ENCODE data around the gene PRDM16. TPM values are rescaled to one million over a fixed set of nuclear protein-coding genes. Genes with fewer than 3 reads are reported as not detected.

The PRDM16 gene
- total RNA-seq, 1 donor from 2014 or later: 0.43 TPM

GRCh38 chr1:3368711-3369445, 299.9 kb downstream of the PRDM16 start:
- Histone ChIP-seq H3K79me2 (ENCODE audit: insufficient read depth, low read length) (no peaks in the 10 kb centered on the region), H3K36me3 (ENCODE audit: insufficient read depth, low read length) (no peaks in the 10 kb centered on the region), H3K9me3 (ENCODE audit: insufficient read depth, low read depth, low read length) (no peaks in the 10 kb centered on the region), H4K20me1 (ENCODE audit: insufficient read depth, low read length) (peaks cover 6% of the 10 kb centered on the region), H3K4me3 (ENCODE audit: insufficient read depth, low read depth, low read length) (no peak overlapping the region), H3K27me3 (ENCODE audit: insufficient read depth, low read length) (peaks cover 3% of the 10 kb centered on the region), H3K9ac (ENCODE audit: low read length) (peak overlapping the region; percentile 35), H2AFZ (ENCODE audit: low read depth, low read length) (no peak overlapping the region), H3K4me2 (ENCODE audit: low read length) (peak overlapping the region; percentile 74), H3K27ac (ENCODE audit: low read depth, low read length) (peak overlapping the region; percentile 75), H3K4me1 (ENCODE audit: insufficient read depth, low read length) (peaks cover 39% of the 10 kb centered on the region)
- no peak for TF ChIP-seq CTCF (IDR thresholded peaks at IDR 0.05; ENCODE audit: insufficient read depth, low read depth, low read length)
- TF ChIP-seq EZH2 (IDR thresholded peaks at IDR 0.05; ENCODE audit: insufficient read depth, low read length): no peak
- H3K4me1 Mint-ChIP-seq (ENCODE audit: low read depth, unreplicated experiment): peaks cover 5% of the 10 kb centered on the region
- H3K27ac Mint-ChIP-seq (ENCODE audit: unreplicated experiment): no peak overlapping the region
- peaks cover 21% of the 10 kb centered on the region for H3K27me3 Mint-ChIP-seq (ENCODE audit: low read depth, unreplicated experiment)
- no peaks in the 10 kb centered on the region for H3K9me3 Mint-ChIP-seq (ENCODE audit: unreplicated experiment)
- no peaks in the 10 kb centered on the region for H3K36me3 Mint-ChIP-seq (ENCODE audit: low read depth, unreplicated experiment)
- DNase-seq (ENCODE audit: low read depth) (peak; percentile 45), FAIRE-seq (no peak)
- no peak overlapping the region for H3K4me3 Mint-ChIP-seq (ENCODE audit: unreplicated experiment)

GRCh38 chr1:3369446-3370076, 300.6 kb downstream of the PRDM16 start:
- Histone ChIP-seq H3K27ac (ENCODE audit: low read depth, low read length) (peak overlapping the region; percentile 75), H2AFZ (ENCODE audit: low read depth, low read length) (no peak overlapping the region), H3K4me1 (ENCODE audit: insufficient read depth, low read length) (peaks cover 39% of the 10 kb centered on the region), H3K4me2 (ENCODE audit: low read length) (peak overlapping the region; percentile 74), H3K9me3 (ENCODE audit: insufficient read depth, low read depth, low read length) (no peaks in the 10 kb centered on the region), H3K4me3 (ENCODE audit: insufficient read depth, low read depth, low read length) (no peak overlapping the region), H3K79me2 (ENCODE audit: insufficient read depth, low read length) (no peaks in the 10 kb centered on the region), H3K27me3 (ENCODE audit: insufficient read depth, low read length) (no peaks in the 10 kb centered on the region), H3K9ac (ENCODE audit: low read length) (peak overlapping the region; percentile 35), H3K36me3 (ENCODE audit: insufficient read depth, low read length) (no peaks in the 10 kb centered on the region), H4K20me1 (ENCODE audit: insufficient read depth, low read length) (peaks cover 6% of the 10 kb centered on the region)
- no peaks in the 10 kb centered on the region for H3K36me3 Mint-ChIP-seq (ENCODE audit: low read depth, unreplicated experiment)
- H3K4me3 Mint-ChIP-seq (ENCODE audit: unreplicated experiment): no peak overlapping the region
- H3K4me1 Mint-ChIP-seq (ENCODE audit: low read depth, unreplicated experiment): peaks cover 5% of the 10 kb centered on the region
- peak overlapping the region; percentile 23 for H3K27ac Mint-ChIP-seq (ENCODE audit: unreplicated experiment)
- DNase-seq (ENCODE audit: low read depth) (peak; percentile 97), FAIRE-seq (peak; percentile 85)
- peaks cover 20% of the 10 kb centered on the region for H3K27me3 Mint-ChIP-seq (ENCODE audit: low read depth, unreplicated experiment)
- H3K9me3 Mint-ChIP-seq (ENCODE audit: unreplicated experiment): no peaks in the 10 kb centered on the region
- no peak for TF ChIP-seq CTCF (IDR thresholded peaks at IDR 0.05; ENCODE audit: insufficient read depth, low read depth, low read length)
- no peak for TF ChIP-seq EZH2 (IDR thresholded peaks at IDR 0.05; ENCODE audit: insufficient read depth, low read length)

Measured in astrocyte (in vitro differentiated cells and primary cell).